NB4 (cell line): ENCODE data around the gene DOCK2.

Experiments used
- DNase-seq: peaks from one replicate; pipeline ENCODE4 v3.0.0; 2010; ENCODE audit warnings: low read depth
- H3K4me3 ChIP-seq: one replicate; pipeline ENCODE4 v1.5.1; 2011; ENCODE audit warnings: mild to moderate bottlenecking, low read depth, low read length, moderate library complexity
- MYC ChIP-seq: IDR thresholded peaks from 2 replicates; pipeline ENCODE4 v1.6.1; 2011; ENCODE audit warnings: low read depth, low read length
- POLR2A ChIP-seq: IDR thresholded peaks from 2 replicates; pipeline ENCODE4 v1.6.1; 2011; ENCODE audit warnings: mild to moderate bottlenecking; ENCODE audit not compliant: insufficient read length; ENCODE audit errors: extremely low read depth
- TF ChIP-seq, protein P1 (sequence below): IDR thresholded peaks from 2 replicates; pipeline ENCODE4 v1.6.1; 2011; ENCODE audit warnings: low read depth, low read length
- TF ChIP-seq, protein P2 (sequence below): IDR thresholded peaks from one replicate; pipeline ENCODE4 v1.5.1; 2012; ENCODE audit warnings: low read depth, low read length

The DOCK2 gene

DNA sequence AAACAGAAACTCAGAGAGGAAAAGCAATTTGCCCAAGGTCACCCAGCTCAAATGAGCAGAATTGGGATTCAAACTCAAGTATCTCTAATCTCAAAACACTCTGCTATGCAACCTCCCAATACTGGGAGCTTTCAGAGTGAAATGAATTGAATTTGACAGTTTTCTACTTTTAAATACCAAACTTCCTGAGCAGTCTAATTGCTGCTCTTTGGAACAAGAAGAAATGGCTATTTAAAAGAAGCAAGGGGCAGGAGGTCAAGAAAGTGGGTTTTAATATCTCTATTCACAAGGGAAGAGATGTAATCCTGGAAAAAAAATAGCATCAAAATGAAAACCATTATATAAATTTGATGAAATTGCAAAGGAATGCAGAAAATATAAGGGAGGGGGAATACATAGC lies 200.6 kb downstream of the DOCK2 start:
- TF ChIP-seq POLR2A (no peak), MYC (no peak)
- TF ChIP-seq, protein P1, sequence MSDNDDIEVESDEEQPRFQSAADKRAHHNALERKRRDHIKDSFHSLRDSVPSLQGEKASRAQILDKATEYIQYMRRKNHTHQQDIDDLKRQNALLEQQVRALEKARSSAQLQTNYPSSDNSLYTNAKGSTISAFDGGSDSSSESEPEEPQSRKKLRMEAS, result no peak
- TF ChIP-seq, protein P2, sequence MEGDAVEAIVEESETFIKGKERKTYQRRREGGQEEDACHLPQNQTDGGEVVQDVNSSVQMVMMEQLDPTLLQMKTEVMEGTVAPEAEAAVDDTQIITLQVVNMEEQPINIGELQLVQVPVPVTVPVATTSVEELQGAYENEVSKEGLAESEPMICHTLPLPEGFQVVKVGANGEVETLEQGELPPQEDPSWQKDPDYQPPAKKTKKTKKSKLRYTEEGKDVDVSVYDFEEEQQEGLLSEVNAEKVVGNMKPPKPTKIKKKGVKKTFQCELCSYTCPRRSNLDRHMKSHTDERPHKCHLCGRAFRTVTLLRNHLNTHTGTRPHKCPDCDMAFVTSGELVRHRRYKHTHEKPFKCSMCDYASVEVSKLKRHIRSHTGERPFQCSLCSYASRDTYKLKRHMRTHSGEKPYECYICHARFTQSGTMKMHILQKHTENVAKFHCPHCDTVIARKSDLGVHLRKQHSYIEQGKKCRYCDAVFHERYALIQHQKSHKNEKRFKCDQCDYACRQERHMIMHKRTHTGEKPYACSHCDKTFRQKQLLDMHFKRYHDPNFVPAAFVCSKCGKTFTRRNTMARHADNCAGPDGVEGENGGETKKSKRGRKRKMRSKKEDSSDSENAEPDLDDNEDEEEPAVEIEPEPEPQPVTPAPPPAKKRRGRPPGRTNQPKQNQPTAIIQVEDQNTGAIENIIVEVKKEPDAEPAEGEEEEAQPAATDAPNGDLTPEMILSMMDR, result no peak
- no peak overlapping the region for H3K4me3 ChIP-seq
- DNase-seq, result no peak

DNA sequence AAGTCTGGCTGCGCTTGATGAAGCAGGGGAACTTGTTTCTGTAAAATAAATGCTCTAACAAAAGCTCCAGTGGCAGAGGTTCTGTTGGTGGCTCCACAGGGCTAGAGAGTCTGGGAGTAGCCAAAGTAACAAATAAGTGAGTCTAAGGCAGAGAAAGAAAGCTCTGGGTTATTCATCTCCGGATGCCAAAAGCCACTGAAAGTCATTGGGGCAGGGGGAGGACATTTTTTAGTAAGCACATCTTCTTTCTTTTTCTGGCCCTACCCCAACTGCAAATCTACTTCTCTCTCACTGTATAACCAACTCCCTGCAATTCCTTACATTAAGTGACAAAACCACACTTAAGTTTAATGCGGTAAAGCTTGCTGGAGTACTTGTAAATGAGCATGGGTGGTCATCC lies 201.6 kb downstream of the DOCK2 start:
- H3K4me3 ChIP-seq, result no peak overlapping the region
- DNase-seq, result no peak
- TF ChIP-seq POLR2A (no peak), MYC (no peak)
- TF ChIP-seq, protein P1, result no peak
- TF ChIP-seq, protein P2, result no peak

DNA sequence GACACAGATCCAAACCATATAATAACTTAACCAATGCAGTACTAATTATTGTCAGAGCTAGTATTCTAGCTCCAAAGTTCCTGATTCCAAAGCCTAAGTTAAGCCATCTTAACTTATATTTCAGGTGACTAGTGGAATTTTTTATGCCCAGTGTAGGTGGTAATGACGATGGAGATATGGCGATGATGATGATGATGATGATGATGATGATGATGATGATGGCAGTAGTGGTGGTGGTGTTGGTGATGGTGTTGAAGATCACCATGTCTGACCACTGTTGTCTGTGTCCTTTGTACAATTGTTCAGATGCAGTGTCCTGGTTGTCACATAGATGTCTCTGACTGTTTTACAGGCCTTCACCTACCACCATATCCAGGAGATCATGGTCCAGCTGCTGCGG lies 203.3 kb downstream of the DOCK2 start:
- H3K4me3 ChIP-seq, result no peak overlapping the region
- TF ChIP-seq POLR2A, result no peak
- TF ChIP-seq, protein P2, result no peak
- TF ChIP-seq, protein P1, result no peak
- DNase-seq, result no peak

DNA sequence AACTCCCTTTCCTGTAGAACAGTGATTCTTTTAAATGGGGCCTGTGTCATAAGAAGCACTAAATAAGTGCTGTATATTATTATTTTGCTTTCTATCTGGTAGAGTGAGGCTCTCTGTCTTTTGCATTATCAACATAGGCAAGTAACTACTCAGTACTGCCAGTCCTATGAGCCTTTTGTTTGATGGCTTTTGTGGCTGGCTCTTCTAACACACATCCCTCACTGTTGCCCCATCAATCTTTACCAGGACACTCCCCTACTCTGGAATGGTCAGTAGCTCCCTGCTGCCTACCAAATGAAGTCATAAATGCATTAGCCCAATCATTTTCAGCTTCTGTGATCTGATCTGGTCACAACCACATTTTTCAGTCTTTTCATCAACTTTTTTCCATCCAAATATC lies 205.6 kb downstream of the DOCK2 start:
- H3K4me3 ChIP-seq, result no peak overlapping the region
- DNase-seq, result no peak
- TF ChIP-seq, protein P2, result no peak
- TF ChIP-seq POLR2A (no peak), MYC (no peak)
- TF ChIP-seq, protein P1, result no peak

DNA sequence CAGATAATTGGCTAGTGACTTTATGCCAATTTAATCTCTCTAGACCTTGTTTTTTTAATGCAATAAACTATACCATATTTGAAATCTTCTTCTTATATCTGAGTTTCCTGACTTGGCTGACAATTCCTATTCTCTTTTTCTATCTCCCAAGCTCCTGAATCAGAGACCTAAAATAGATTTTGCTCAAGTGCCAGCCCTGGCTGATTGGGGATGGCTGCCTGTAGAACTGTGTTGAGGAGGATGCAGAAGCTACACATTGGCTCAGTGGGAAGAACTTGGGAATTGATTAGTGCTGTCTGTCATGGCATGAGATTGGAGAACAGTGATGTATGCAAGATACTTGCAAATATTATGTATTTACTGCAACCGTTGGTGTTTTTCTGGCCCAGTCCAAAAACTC lies 210.4 kb downstream of the DOCK2 start:
- DNase-seq, result no peak

More for the DNA sequence above, 210.4 kb downstream of the DOCK2 start:
- TF ChIP-seq, protein P1, result no peak
- TF ChIP-seq, protein P2, result no peak
- no peak for TF ChIP-seq MYC
- no peak for TF ChIP-seq POLR2A
- H3K4me3 ChIP-seq, result no peak overlapping the region
